Measurements from ENCODE around the gene RNU6-1.
A peak's percentile ranks its signal among the peaks of the same experiment; 100 is the strongest.

Gene RNU6-1

DNA sequence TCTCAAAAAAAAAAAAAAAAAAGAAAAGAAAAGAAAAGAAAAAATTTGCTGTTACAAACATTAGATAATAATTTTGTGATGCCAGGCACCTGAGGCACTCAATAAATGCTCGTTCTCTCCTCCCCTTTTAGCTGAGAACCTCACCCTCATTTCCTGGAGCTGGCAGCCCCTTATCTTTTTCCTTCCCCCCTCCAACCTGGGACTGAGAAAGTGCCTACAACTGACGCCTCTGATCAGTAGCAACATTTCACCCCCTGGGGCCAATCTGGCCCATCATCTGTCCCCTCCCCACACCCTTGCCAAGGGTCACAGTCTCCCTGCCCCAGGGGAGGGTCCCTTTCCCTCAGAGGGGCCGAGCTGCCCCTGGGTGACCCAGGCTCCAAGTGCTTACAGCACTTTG is 12.6 kb upstream of the RNU6-1 start:
- no peak for TF ChIP-seq CTCF (conservative IDR thresholded peaks at IDR 0.05; ENCODE audit: low read depth)
- ChIA-PET POLR2A (ENCODE audit: low non-redundant PET) (no interaction called here), CTCF (no interaction called here)
- no peak for DNase-seq (ENCODE audit: low spot score)
- H3K27ac ChIP-seq, result no peak overlapping the region

DNA sequence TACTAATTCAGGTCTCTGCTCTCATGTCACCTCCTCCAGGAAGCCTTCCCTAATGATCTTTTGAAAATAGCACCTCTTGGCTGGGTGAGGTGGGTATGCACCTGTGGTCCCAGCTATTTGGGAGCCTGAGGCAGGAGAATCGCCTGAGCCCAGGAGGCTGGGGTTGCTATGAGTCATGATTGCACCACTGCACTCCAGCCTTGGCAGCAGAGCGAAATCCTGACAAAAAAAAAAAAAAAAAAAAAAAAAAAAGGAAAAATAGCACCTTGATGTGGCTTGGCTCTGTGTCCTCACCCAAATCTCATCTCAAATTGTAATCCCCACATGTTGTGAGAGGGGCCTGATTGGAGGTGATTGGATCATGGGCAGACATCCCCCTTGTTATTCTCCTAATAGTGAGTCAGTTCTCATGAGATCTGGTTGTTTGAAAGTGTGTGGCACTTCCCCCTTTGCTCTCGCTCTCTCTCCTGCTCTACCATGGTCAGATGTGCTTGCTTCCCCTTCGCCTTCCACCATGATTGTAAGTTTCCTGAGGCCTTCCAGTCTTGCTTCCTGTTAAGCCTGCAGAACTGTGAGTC is 11.2 kb upstream of the RNU6-1 start:
- no peak for TF ChIP-seq CTCF (conservative IDR thresholded peaks at IDR 0.05; ENCODE audit: low read depth)
- ChIA-PET POLR2A (ENCODE audit: low non-redundant PET) (no interaction called here), CTCF (interaction anchor here (0.7 to 1.0 kb wide), 3 partner anchors 12 to 418 kb away, joined by 3 read pairs; no protein-coding TSS in a partner anchor)
- peak; percentile 50 for DNase-seq (ENCODE audit: low spot score)
- peak overlapping the region; percentile 36 for H3K27ac ChIP-seq

DNA sequence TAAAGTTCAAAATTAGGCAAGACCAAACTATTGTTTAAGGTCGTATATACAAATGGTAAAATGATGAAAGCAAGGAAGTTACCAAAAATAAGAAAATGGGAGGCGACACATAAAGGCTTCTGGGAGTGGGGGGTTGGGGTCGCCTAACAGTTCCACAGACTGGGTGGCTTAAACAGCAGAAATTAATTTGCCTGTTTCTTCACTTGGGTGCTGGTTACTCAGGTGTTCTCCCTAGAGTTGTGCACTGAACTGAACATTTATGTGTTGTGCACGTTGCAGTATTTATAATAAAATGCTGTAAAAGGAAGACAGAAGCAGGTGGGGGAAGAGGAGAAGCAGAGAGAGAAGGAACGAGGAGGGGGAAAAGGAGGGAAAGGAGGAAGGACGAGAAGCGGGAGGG is 10.5 kb upstream of the RNU6-1 start:
- POLR2A ChIA-PET (ENCODE audit: low non-redundant PET), result no interaction called here
- no peak for DNase-seq (ENCODE audit: low spot score)
- no peak for TF ChIP-seq CTCF (conservative IDR thresholded peaks at IDR 0.05; ENCODE audit: low read depth)
- no peak overlapping the region for H3K27ac ChIP-seq
- CTCF ChIA-PET, result interaction anchor here (0.7 to 1.0 kb wide), 2 partner anchors 12 to 13 kb away, joined by 3 read pairs; no protein-coding TSS in a partner anchor

DNA sequence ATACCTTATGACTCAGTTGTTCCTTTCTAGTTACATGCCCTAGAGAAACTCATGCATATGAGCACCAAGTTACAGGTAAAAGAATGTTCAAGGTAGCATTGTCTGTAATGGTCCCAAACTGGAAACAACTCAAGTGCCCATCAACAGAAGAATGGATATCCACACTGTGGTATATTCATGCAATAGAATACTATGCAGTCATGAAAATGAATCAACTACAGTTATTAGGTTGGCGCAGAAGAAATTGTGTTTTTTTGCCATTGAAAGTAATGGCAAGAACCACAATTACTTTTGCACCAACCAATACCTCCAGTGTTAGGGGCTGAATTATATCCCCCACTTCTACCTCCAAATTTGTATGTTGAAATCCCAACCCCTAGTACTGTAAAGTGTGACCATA is 9.7 kb upstream of the RNU6-1 start:
- TF ChIP-seq CTCF (conservative IDR thresholded peaks at IDR 0.05; ENCODE audit: low read depth), result no peak
- ChIA-PET POLR2A (ENCODE audit: low non-redundant PET) (no interaction called here), CTCF (no interaction called here)
- H3K27ac ChIP-seq, result no peak overlapping the region
- no peak for DNase-seq (ENCODE audit: low spot score)

GRCh38 chr15:67845974-67846373 is 6.1 kb upstream of the RNU6-1 start:
- ChIA-PET CTCF (no interaction called here), POLR2A (ENCODE audit: low non-redundant PET) (no interaction called here)
- no peak for DNase-seq (ENCODE audit: low spot score)
- TF ChIP-seq CTCF (conservative IDR thresholded peaks at IDR 0.05; ENCODE audit: low read depth), result no peak
- H3K27ac ChIP-seq, result no peak overlapping the region

GRCh38 chr15:67843571-67844387 is 3.9 kb upstream of the RNU6-1 start:
- POLR2A ChIA-PET (ENCODE audit: low non-redundant PET), result no interaction called here
- no peak for DNase-seq (ENCODE audit: low spot score)
- TF ChIP-seq CTCF (conservative IDR thresholded peaks at IDR 0.05; ENCODE audit: low read depth), result no peak
- H3K27ac ChIP-seq, result no peak overlapping the region
- CTCF ChIA-PET, result interaction anchor here (0.5 to 0.9 kb wide), 2 partner anchors 212 to 248 kb away, joined by 3 to 4 read pairs; no protein-coding TSS in a partner anchor

Measured in RWPE1 (cell line).